HG02943 (cell line): Measurements from ENCODE around the gene FRYL.

Experiments
- ATAC-seq: cut with Tn5 transposase; IDR thresholded peaks from one replicate; pipeline ENCODE4 v1.9.1; 2021; ENCODE audit warnings: mild to moderate bottlenecking, low read depth, moderate library complexity; ENCODE audit not compliant: unreplicated experiment

The FRYL gene

GRCh38 chr4:48635310-48635709 is 144.8 kb downstream of the FRYL start:
- ATAC-seq, result no peak

GRCh38 chr4:48634688-48635308 is 145.3 kb downstream of the FRYL start:
- ATAC-seq, result no peak

- ATAC-seq, result no peak
These were observed 146.4 kb downstream of the FRYL start for GRCh38 chr4:48633657-48634056.

GRCh38 chr4:48629458-48629857 is 150.6 kb downstream of the FRYL start:
- no peak for ATAC-seq

GRCh38 chr4:48623182-48623780 is 156.8 kb downstream of the FRYL start:
- no peak for ATAC-seq

GRCh38 chr4:48620831-48621230 is 159.2 kb downstream of the FRYL start:
- ATAC-seq, result no peak

GRCh38 chr4:48620093-48620492 is 160.0 kb downstream of the FRYL start:
- ATAC-seq, result no peak

- ATAC-seq, result no peak
These were observed 175.6 kb downstream of the FRYL start for GRCh38 chr4:48604527-48604926.

GRCh38 chr4:48604041-48604440 is 176.0 kb downstream of the FRYL start:
- ATAC-seq, result no peak

GRCh38 chr4:48603366-48604003 is 176.6 kb downstream of the FRYL start:
- no peak for ATAC-seq

- ATAC-seq, result no peak
These were observed 177.3 kb downstream of the FRYL start for GRCh38 chr4:48602763-48603162.

- no peak for ATAC-seq
These were observed 177.9 kb downstream of the FRYL start for GRCh38 chr4:48602222-48602621.

- no peak for ATAC-seq
These were observed 183.7 kb downstream of the FRYL start for GRCh38 chr4:48596336-48596735.

- no peak for ATAC-seq
These were observed 185.9 kb downstream of the FRYL start for GRCh38 chr4:48594180-48594579.

GRCh38 chr4:48591372-48591771 is 188.7 kb downstream of the FRYL start:
- no peak for ATAC-seq

GRCh38 chr4:48590884-48591283 is 189.2 kb downstream of the FRYL start:
- no peak for ATAC-seq

- ATAC-seq, result no peak
These were observed 191.0 kb downstream of the FRYL start for GRCh38 chr4:48589098-48589445.

GRCh38 chr4:48588230-48589097 is 191.6 kb downstream of the FRYL start:
- no peak for ATAC-seq

- ATAC-seq, result no peak
These were observed 194.7 kb downstream of the FRYL start for GRCh38 chr4:48585401-48585800.

GRCh38 chr4:48578132-48578968 is 201.7 kb downstream of the FRYL start:
- no peak for ATAC-seq
